Endothelial cell of umbilical vein (primary cell): ENCODE measurements around the gene ZNF319.
A peak's percentile ranks its signal among the peaks of the same experiment; 100 is the strongest.

Experiments
- CTCF ChIP-seq, 2 donors: IDR thresholded peaks; 1 replicate in 1 of 2; 2 replicates in 1 of 2; pipeline ENCODE4 v1.5.1; 2011; ENCODE audit warnings: low read length in 2 of 2, mild to moderate bottlenecking in 2 of 2, moderate library complexity in 2 of 2, control low read depth in 1 of 2, inconsistent platforms in 1 of 2, low read depth in 1 of 2; ENCODE audit not compliant: insufficient read depth in 1 of 2; ENCODE audit errors: extremely low read depth in 1 of 2
- MYC ChIP-seq: IDR thresholded peaks from one replicate; pipeline ENCODE4 v1.6.1; 2011; ENCODE audit warnings: mild to moderate bottlenecking, low read depth, low read length
- POLR2A ChIP-seq: IDR thresholded peaks from 2 replicates; pipeline ENCODE4 v1.6.1; 2012; ENCODE audit warnings: low read depth, mild to moderate bottlenecking, control low read depth, low read length
- POLR2AphosphoS5 ChIP-seq: IDR thresholded peaks from 2 replicates; pipeline ENCODE4 v1.6.1; 2012; ENCODE audit warnings: low read depth, mild to moderate bottlenecking, control low read depth, low read length, moderate library complexity; ENCODE audit not compliant: insufficient read depth

DNA sequence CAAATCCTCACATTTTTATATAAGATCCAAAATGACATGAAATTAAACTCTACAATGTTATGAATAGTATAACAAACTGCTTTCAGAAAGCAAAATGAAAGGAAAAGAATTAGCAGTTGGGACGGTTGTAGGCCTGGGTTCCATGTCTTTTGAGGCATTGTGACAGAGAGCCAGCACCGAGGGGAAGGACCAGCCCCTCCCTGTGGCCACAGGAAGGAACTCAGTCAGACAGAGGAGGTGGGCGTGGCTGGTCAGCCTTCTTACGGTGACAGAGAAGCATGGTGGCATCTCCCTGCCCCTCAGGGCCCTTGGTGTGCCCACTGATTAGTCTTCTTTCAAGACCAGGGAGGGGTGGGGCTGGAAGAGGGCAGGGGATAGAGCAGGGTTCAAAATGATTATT is 5.7 kb downstream of the ZNF319 start:
- TF ChIP-seq CTCF (IDR thresholded peaks at IDR 0.05; ENCODE audit: extremely low read depth in 1 of 2, insufficient read depth in 1 of 2, low read depth in 1 of 2, low read length in 2 of 2): peak; percentile 19 to 49
- no peak for TF ChIP-seq POLR2A
- TF ChIP-seq MYC: no peak
- TF ChIP-seq POLR2AphosphoS5: no peak
